ENCODE measurements around the gene THEM4.
A peak's percentile ranks its signal among the peaks of the same experiment; 100 is the strongest.

THEM4 gene

GRCh38 chr1:151833172-151833900 lies 76.0 kb downstream of the THEM4 start:
- H3K27me3 Mint-ChIP-seq (ENCODE audit: low read depth), result peaks cover 42% of the 10 kb centered on the region
- peaks cover 3% of the 10 kb centered on the region for H3K9me3 Mint-ChIP-seq
- TF ChIP-seq CTCF (IDR thresholded peaks at IDR 0.05; ENCODE audit: unreplicated experiment in 3 of 3), result no peak
- H3K4me3 Mint-ChIP-seq, result no peak overlapping the region
- H3K27ac Mint-ChIP-seq, result no peak overlapping the region
- peaks cover 38% of the 10 kb centered on the region for H3K4me1 Mint-ChIP-seq
- H3K36me3 Mint-ChIP-seq (ENCODE audit: low read depth), result no peaks in the 10 kb centered on the region

- Mint-ChIP-seq H3K4me3 (no peak overlapping the region), H3K27me3 (ENCODE audit: low read depth) (peaks cover 36% of the 10 kb centered on the region), H3K36me3 (ENCODE audit: low read depth) (no peaks in the 10 kb centered on the region), H3K4me1 (peaks cover 38% of the 10 kb centered on the region), H3K9me3 (peaks cover 3% of the 10 kb centered on the region), H3K27ac (no peak overlapping the region)
- TF ChIP-seq CTCF (IDR thresholded peaks at IDR 0.05; ENCODE audit: unreplicated experiment in 3 of 3), result no peak
Observed at GRCh38 chr1:151832318-151832980, 76.9 kb downstream of the THEM4 start.

GRCh38 chr1:151831605-151832004 lies 77.7 kb downstream of the THEM4 start, which contains the start of gene RORC:
Gene RORC (minus strand): TSS chr1:151831802. CDS start chr1:151831764, 38 bp downstream.
- H3K27me3 Mint-ChIP-seq (ENCODE audit: low read depth), result peaks cover 28% of the 10 kb centered on the region
- peaks cover 34% of the 10 kb centered on the region for H3K4me1 Mint-ChIP-seq
- no peak within 1 kb of the TSS for H3K27ac Mint-ChIP-seq
- no peaks in the 10 kb centered on the region for H3K36me3 Mint-ChIP-seq (ENCODE audit: low read depth)
- H3K9me3 Mint-ChIP-seq, result peaks cover 2% of the 10 kb centered on the region
- no peak for TF ChIP-seq CTCF (IDR thresholded peaks at IDR 0.05; ENCODE audit: unreplicated experiment in 3 of 3)
- H3K4me3 Mint-ChIP-seq, result peak within 1 kb of the TSS in 1 of 3 experiments; percentile 30

GRCh38 chr1:151831256-151831591 lies 78.1 kb downstream of the THEM4 start:
- no peak overlapping the region for H3K27ac Mint-ChIP-seq
- H3K4me1 Mint-ChIP-seq, result peaks cover 34% of the 10 kb centered on the region
- H3K4me3 Mint-ChIP-seq, result peak overlapping the region in 1 of 3 experiments; percentile 30
- no peaks in the 10 kb centered on the region for H3K36me3 Mint-ChIP-seq (ENCODE audit: low read depth)
- H3K27me3 Mint-ChIP-seq (ENCODE audit: low read depth), result peaks cover 24% of the 10 kb centered on the region
- no peaks in the 10 kb centered on the region for H3K9me3 Mint-ChIP-seq
- TF ChIP-seq CTCF (IDR thresholded peaks at IDR 0.05; ENCODE audit: unreplicated experiment in 3 of 3), result no peak

GRCh38 chr1:151830055-151830454 lies 79.3 kb downstream of the THEM4 start:
- peaks cover 42% of the 10 kb centered on the region for H3K4me1 Mint-ChIP-seq
- H3K36me3 Mint-ChIP-seq (ENCODE audit: low read depth), result no peaks in the 10 kb centered on the region
- no peak overlapping the region for H3K4me3 Mint-ChIP-seq
- H3K9me3 Mint-ChIP-seq, result no peaks in the 10 kb centered on the region
- H3K27me3 Mint-ChIP-seq (ENCODE audit: low read depth), result peaks cover 15% of the 10 kb centered on the region
- no peak for TF ChIP-seq CTCF (IDR thresholded peaks at IDR 0.05; ENCODE audit: unreplicated experiment in 3 of 3)
- no peak overlapping the region for H3K27ac Mint-ChIP-seq

Measured in nephron (organoid).